ENCODE data around the gene SCFD2. TPM values are rescaled to one million over a fixed set of nuclear protein-coding genes. Genes with fewer than 3 reads are reported as not detected.

Gene SCFD2
- total RNA-seq, 1 experiment from 2014 or later = 19.2 TPM

- no peaks in the 10 kb centered on the region for H3K27me3 Mint-ChIP-seq (ENCODE audit: insufficient read depth, unreplicated experiment)
- H3K27ac Mint-ChIP-seq (ENCODE audit: low read depth, unreplicated experiment) = no peak overlapping the region
- no peaks in the 10 kb centered on the region for H3K4me1 Mint-ChIP-seq (ENCODE audit: insufficient read depth, unreplicated experiment)
- CTCF ChIA-PET = interaction anchor here (0.7 to 2.7 kb wide), 3 partner anchors 13 to 151 kb away, joined by 3 to 10 read pairs (median 8); no protein-coding TSS in a partner anchor
- DNase-seq (ENCODE audit: unreplicated experiment) = no peak
- no peaks in the 10 kb centered on the region for H3K36me3 Mint-ChIP-seq (ENCODE audit: insufficient read depth, unreplicated experiment)
- POLR2A ChIA-PET = interaction anchor here (0.6 to 2.5 kb wide), 10 partner anchors 8 to 141 kb away, joined by 3 to 27 read pairs (median 4); partner anchors contain the start of gene RASL11B
- H3K4me3 Mint-ChIP-seq (ENCODE audit: unreplicated experiment) = no peak overlapping the region
- no peak for TF ChIP-seq CTCF (IDR thresholded peaks at IDR 0.05; ENCODE audit: unreplicated experiment)
- intact Hi-C loops (cut with micrococcal nuclease) = no loop called here
- BruUV-seq (replicated peaks) = no TSS peak
- H3K9me3 Mint-ChIP-seq (ENCODE audit: unreplicated experiment) = peaks cover 7% of the 10 kb centered on the region
These were observed 512.5 kb downstream of the SCFD2 start for GRCh38 chr4:52853351-52853750.

- H3K27ac Mint-ChIP-seq (ENCODE audit: low read depth, unreplicated experiment) = no peak overlapping the region
- no peaks in the 10 kb centered on the region for H3K4me1 Mint-ChIP-seq (ENCODE audit: insufficient read depth, unreplicated experiment)
- no peak for DNase-seq (ENCODE audit: unreplicated experiment)
- BruUV-seq (replicated peaks) = no TSS peak
- no peak for TF ChIP-seq CTCF (IDR thresholded peaks at IDR 0.05; ENCODE audit: unreplicated experiment)
- POLR2A ChIA-PET = interaction anchor here (0.6 to 2.5 kb wide), 10 partner anchors 9 to 140 kb away, joined by 3 to 27 read pairs (median 4); partner anchors contain the start of gene RASL11B
- no peak overlapping the region for H3K4me3 Mint-ChIP-seq (ENCODE audit: unreplicated experiment)
- intact Hi-C loops (cut with micrococcal nuclease) = no loop called here
- H3K36me3 Mint-ChIP-seq (ENCODE audit: insufficient read depth, unreplicated experiment) = no peaks in the 10 kb centered on the region
- H3K27me3 Mint-ChIP-seq (ENCODE audit: insufficient read depth, unreplicated experiment) = no peaks in the 10 kb centered on the region
- H3K9me3 Mint-ChIP-seq (ENCODE audit: unreplicated experiment) = peaks cover 5% of the 10 kb centered on the region
- CTCF ChIA-PET = interaction anchor here (0.6 to 2.7 kb wide), 5 partner anchors 13 to 375 kb away, joined by 3 to 10 read pairs (median 5); no protein-coding TSS in a partner anchor
These were observed 513.1 kb downstream of the SCFD2 start for GRCh38 chr4:52852711-52853110.

- ChIA-PET CTCF (interaction anchor here (2.7 kb wide), 1 partner anchor 12 kb away, joined by 10 read pairs; no protein-coding TSS in a partner anchor), POLR2A (interaction anchor here (0.7 to 2.5 kb wide), 6 partner anchors 10 to 23 kb away, joined by 3 to 27 read pairs (median 4); partner anchors contain the start of gene RASL11B)
- intact Hi-C loops (cut with micrococcal nuclease) = no loop called here
- Mint-ChIP-seq H3K4me3 (ENCODE audit: unreplicated experiment) (no peak overlapping the region), H3K27me3 (ENCODE audit: insufficient read depth, unreplicated experiment) (no peaks in the 10 kb centered on the region), H3K9me3 (ENCODE audit: unreplicated experiment) (no peaks in the 10 kb centered on the region), H3K27ac (ENCODE audit: low read depth, unreplicated experiment) (no peak overlapping the region), H3K36me3 (ENCODE audit: insufficient read depth, unreplicated experiment) (no peaks in the 10 kb centered on the region), H3K4me1 (ENCODE audit: insufficient read depth, unreplicated experiment) (no peaks in the 10 kb centered on the region)
- no peak for DNase-seq (ENCODE audit: unreplicated experiment)
- TF ChIP-seq CTCF (IDR thresholded peaks at IDR 0.05; ENCODE audit: unreplicated experiment) = no peak
- no TSS peak for BruUV-seq (replicated peaks)
These were observed 513.8 kb downstream of the SCFD2 start for GRCh38 chr4:52852041-52852440.

GRCh38 chr4:52850406-52851124, 515.3 kb downstream of the SCFD2 start:
- CTCF ChIA-PET = interaction anchor here (0.6 to 1.7 kb wide), 2 partner anchors 306 to 518 kb away, joined by 3 read pairs; no protein-coding TSS in a partner anchor
- no peaks in the 10 kb centered on the region for H3K4me1 Mint-ChIP-seq (ENCODE audit: insufficient read depth, unreplicated experiment)

More at GRCh38 chr4:52850406-52851124, 515.3 kb downstream of the SCFD2 start:
- DNase-seq (ENCODE audit: unreplicated experiment) = no peak
- Mint-ChIP-seq H3K36me3 (ENCODE audit: insufficient read depth, unreplicated experiment) (no peaks in the 10 kb centered on the region), H3K27ac (ENCODE audit: low read depth, unreplicated experiment) (no peak overlapping the region), H3K27me3 (ENCODE audit: insufficient read depth, unreplicated experiment) (no peaks in the 10 kb centered on the region), H3K9me3 (ENCODE audit: unreplicated experiment) (no peaks in the 10 kb centered on the region), H3K4me3 (ENCODE audit: unreplicated experiment) (no peak overlapping the region)
- intact Hi-C loops (cut with micrococcal nuclease) = no loop called here
- BruUV-seq (replicated peaks) = no TSS peak
- TF ChIP-seq CTCF (IDR thresholded peaks at IDR 0.05; ENCODE audit: unreplicated experiment) = no peak
- POLR2A ChIA-PET = interaction anchor here (0.6 kb wide), 1 partner anchor 1199 kb away, joined by 3 read pairs; no protein-coding TSS in a partner anchor
